HG03175 (cell line): ENCODE results near the gene NFIC.
"Not testable (repeated sequence)": the region's sequence is repeated elsewhere in the genome, so short reads cannot be mapped to it uniquely, and the experiment has no call there.

Source experiments
- ATAC-seq: cut with Tn5 transposase; IDR thresholded peaks from one replicate; pipeline ENCODE4 v1.9.1; 2021; ENCODE audit warnings: mild to moderate bottlenecking, moderate library complexity; ENCODE audit not compliant: unreplicated experiment

NFIC gene

GRCh38 chr19:3396881-3397265 lies 30.5 kb downstream of the NFIC start:
- ATAC-seq: no peak

GRCh38 chr19:3397266-3398022 lies 31.1 kb downstream of the NFIC start:
- ATAC-seq: no peak

GRCh38 chr19:3398114-3398899 lies 31.9 kb downstream of the NFIC start:
- no peak for ATAC-seq

- ATAC-seq: no peak
These were observed 32.5 kb downstream of the NFIC start for GRCh38 chr19:3398900-3399278.

- ATAC-seq: not testable (repeated sequence)
These were observed 32.9 kb downstream of the NFIC start for GRCh38 chr19:3399311-3399710.

GRCh38 chr19:3401004-3401768 lies 34.8 kb downstream of the NFIC start:
- no peak for ATAC-seq

- ATAC-seq: no peak
These were observed 36.5 kb downstream of the NFIC start for GRCh38 chr19:3402631-3403443.

- no peak for ATAC-seq
These were observed 37.3 kb downstream of the NFIC start for GRCh38 chr19:3403489-3404323.

GRCh38 chr19:3404324-3405260 lies 38.2 kb downstream of the NFIC start:
- ATAC-seq: no peak

GRCh38 chr19:3405261-3405653 lies 38.9 kb downstream of the NFIC start:
- ATAC-seq: no peak

- ATAC-seq: no peak
These were observed 40.3 kb downstream of the NFIC start for GRCh38 chr19:3406571-3407111.

- ATAC-seq: no peak
These were observed 41.5 kb downstream of the NFIC start for GRCh38 chr19:3407556-3408516.

- no peak for ATAC-seq
These were observed 42.6 kb downstream of the NFIC start for GRCh38 chr19:3408996-3409345.

- no peak for ATAC-seq
These were observed 43.1 kb downstream of the NFIC start for GRCh38 chr19:3409346-3410064.

- ATAC-seq: no peak
These were observed 45.3 kb downstream of the NFIC start for GRCh38 chr19:3411636-3412035.

- no peak for ATAC-seq
These were observed 45.7 kb downstream of the NFIC start for GRCh38 chr19:3412066-3412465.

- ATAC-seq: no peak
These were observed 47.5 kb downstream of the NFIC start for GRCh38 chr19:3413796-3414327.
